NCI-H2107 treated with DMSO at 0.1 percent for 48 hours (cell line): ENCODE data around the gene ZG16B.

Experiments used
- DNase-seq: peaks from one replicate; lab custom pipeline; 2025; ENCODE audit not compliant: unreplicated experiment; lab: John Stamatoyannopoulos, UW

The ZG16B gene

GRCh38 chr16:2822496-2822895 is 7.6 kb upstream of the ZG16B start:
- no peak for DNase-seq

- DNase-seq: no peak
These were observed 5.5 kb upstream of the ZG16B start for GRCh38 chr16:2824626-2825025.

GRCh38 chr16:2825049-2825742 is 4.9 kb upstream of the ZG16B start:
- no peak for DNase-seq

- no peak for DNase-seq
These were observed 4.2 kb upstream of the ZG16B start for GRCh38 chr16:2825906-2826305.

DNA sequence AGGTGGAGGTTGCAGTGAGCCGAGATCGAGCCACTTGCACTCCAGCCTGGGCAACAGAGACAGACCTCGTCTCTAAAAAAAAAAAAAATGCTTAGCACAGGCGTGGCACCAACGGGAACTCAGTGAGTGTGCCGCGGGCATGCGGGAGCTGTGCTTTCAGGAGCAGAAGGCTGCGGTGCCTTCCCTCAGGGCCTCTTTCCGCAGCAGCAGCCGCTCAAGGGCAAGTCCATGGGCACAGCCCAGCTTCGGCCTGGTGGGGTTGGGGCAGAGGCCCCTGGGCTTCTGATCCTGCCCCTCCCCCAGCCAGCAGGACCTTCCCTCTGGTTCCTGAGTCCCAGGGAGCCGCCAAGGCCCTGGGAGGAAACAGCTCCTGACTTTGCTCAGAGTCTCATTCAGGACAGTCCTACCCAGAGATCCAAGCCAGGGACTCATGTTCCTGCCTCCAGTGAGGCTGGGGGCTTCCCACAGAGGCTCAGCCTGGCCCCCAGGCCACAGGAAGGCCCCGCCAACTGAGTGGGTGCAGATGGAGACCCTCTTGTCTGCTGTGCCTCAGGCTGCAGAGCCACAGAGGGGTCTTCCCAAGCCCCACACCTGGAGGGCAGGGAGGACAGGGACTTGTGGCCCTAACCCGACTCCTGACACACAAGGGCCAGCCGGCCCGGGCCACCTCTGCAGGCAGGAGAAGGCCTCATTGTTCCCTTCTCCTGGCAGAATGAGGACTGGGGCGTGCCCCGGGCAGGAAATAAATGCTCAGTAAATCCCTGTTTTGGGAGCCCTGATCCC is 3.3 kb upstream of the ZG16B start:
- DNase-seq: no peak

DNA sequence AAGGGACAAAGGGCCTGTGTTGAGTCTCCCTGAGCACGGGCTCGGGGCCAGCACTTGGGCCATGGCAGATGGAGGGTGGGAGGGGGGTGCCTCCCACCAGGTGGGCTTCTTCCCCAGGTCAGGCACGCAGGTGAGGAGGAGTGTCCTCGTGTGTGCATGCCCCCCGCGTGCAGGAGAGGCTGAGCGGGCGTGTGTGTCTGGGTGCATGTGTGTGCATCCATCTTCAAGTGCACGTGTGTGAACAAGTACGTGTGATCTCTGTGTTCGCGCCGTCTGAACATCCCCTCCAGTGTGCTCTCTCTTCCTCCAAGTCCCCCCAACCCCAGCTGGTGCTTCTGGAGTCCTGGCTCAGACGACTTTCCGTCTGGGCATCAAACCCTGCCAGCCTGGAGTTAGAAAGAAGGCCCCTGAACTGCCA is 2.7 kb upstream of the ZG16B start:
- DNase-seq: no peak

- DNase-seq: no peak
These were observed 2.1 kb upstream of the ZG16B start for GRCh38 chr16:2827831-2828520.

DNA sequence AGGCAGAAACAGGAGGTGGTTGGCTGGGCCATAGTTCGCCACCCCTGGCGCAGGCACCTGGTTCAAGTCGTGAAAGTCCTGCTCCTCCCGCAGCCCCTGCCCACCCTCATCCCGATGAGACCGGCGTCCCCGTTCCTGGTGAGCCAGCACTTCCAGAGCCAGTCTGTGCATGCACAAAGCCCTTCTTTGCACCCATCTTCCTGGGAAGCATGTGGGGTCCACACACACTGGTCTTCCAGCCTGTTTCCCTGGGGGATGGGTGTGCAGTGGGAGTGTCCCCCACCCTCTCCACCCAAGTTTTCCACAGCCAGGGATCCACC is 1.6 kb upstream of the ZG16B start:
- no peak for DNase-seq

- DNase-seq: no peak
These were observed 1.1 kb upstream of the ZG16B start for GRCh38 chr16:2828876-2829430.

GRCh38 chr16:2830355-2830695 is 222 bp downstream of the ZG16B start:
- no peak for DNase-seq

- no peak for DNase-seq
These were observed 1.1 kb downstream of the ZG16B start for GRCh38 chr16:2831203-2831602.

GRCh38 chr16:2833776-2834175 is 3.7 kb downstream of the ZG16B start:
- no peak for DNase-seq

- DNase-seq: no peak
These were observed 4.9 kb downstream of the ZG16B start for GRCh38 chr16:2834968-2835367.

- no peak for DNase-seq
These were observed 5.8 kb downstream of the ZG16B start for GRCh38 chr16:2835638-2836493.

DNA sequence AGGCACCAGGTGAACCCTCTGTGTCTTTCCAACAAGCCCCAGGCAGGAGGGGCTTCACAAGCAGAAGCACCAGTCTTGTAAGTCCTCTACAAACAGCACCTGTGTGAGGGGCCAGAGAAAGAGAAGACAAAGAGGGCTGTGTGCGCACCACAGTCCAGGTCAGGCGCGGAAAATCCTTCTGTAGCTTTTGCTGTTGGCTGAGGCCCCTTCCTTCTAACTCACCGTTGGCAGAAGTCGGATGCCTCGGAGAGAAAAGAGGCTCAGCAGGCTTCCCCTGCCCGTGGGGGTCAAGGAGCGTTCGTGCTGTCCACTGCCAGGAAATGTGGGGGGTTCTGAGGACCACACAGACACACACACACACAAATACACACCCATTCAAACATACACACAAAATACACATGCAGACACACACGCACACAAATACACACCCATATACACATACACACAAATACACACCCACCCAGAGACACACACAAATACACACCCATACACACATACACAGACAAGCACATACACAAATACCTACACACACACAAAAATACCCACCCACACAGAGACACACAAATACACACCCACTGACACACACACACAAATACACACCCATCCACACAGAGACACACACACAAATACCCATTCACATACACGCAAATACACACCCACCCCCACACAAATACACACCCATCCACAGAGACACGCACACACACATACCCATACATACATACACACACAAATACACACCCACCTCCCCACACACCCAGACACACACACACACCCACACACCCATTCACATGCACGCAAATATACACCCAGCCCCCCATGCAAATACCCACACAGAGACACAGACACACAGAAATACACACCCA is 6.8 kb downstream of the ZG16B start:
- no peak for DNase-seq

- DNase-seq: no peak
These were observed 8.8 kb downstream of the ZG16B start for GRCh38 chr16:2838928-2839327.

DNA sequence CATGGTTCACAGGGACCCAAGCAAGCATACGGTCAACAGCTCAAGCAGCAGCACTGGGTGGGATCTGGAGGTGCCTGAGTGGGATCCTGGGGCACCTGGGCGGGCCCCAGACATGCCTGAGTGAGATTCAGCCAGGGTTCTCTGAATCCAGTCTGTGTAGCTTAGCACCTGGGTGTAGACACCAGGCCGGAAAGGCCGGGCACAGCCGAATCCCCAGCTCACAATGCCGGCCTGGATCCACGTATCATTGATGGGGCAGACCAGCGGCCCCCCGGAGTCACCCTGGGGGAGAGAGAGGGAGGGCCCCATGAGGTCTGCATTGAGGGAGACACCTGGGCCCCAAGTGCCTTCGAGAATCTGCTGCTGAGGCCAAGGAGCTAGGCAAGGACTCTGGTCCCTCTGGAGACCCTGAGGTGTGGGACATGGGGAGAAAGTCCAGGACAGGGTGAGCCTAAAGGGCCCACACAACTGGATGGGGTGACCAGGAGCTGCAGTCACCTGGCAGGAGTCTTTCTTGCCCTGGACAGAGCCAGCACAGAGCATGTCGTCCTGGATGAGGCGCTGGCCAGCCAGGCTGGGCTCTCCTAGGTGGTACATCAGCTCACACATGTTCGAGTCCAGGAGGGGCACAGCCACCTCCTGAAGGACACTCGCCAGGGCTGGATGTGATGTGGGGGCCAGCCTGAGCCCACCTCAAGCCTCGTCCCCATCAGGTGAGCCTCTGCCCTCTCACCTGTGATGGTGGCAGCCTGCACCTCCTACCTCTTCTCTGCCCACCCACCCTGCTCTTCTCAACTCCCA is 9.7 kb downstream of the ZG16B start:
- no peak for DNase-seq

GRCh38 chr16:2840914-2841313 is 10.8 kb downstream of the ZG16B start:
- DNase-seq: no peak

- DNase-seq: no peak
These were observed 11.7 kb downstream of the ZG16B start for GRCh38 chr16:2841606-2842339.
